Spleen (tissue), 11 donors: Measurements from ENCODE around the gene BANP. TPM values are rescaled to one million over a fixed set of nuclear protein-coding genes. Genes with fewer than 3 reads are reported as not detected.
"Not testable (repeated sequence)": the region's sequence is repeated elsewhere in the genome, so short reads cannot be mapped to it uniquely, and the experiment has no call there.

Experiments
- DNase-seq: peaks from one replicate; pipeline ENCODE4 v3.0.0-alpha.2; 2020
- H3K27ac ChIP-seq, 8 donors: fragments of 200-600 bp; sonication (generic) in 7 of 8; 1 replicate in 4 of 8; 2 replicates in 4 of 8; pipeline versions ENCODE4 v1.5.0 to v1.8.0; 2016 to 2021; ENCODE audit warnings: inconsistent platforms in 4 of 8, mild to moderate bottlenecking in 4 of 8, moderate library complexity in 1 of 8
- H3K27me3 ChIP-seq, 7 donors: fragments of 200-600 bp; sonication (generic) in 6 of 7; replicated peaks in 1 of 7; 1 replicate in 4 of 7; 2 replicates in 3 of 7; pipeline versions ENCODE4 v1.5.0 to v1.8.0; 2016 to 2021; ENCODE audit warnings: inconsistent platforms in 3 of 7, mild to moderate bottlenecking in 1 of 7
- H3K36me3 ChIP-seq, 6 donors: fragments of 200-600 bp; sonication (generic) in 5 of 6; 1 replicate in 4 of 6; 2 replicates in 2 of 6; pipeline versions ENCODE4 v1.5.0 to v1.8.0; 2016 to 2021; ENCODE audit warnings: inconsistent platforms in 2 of 6
- H3K4me1 ChIP-seq, 6 donors: fragments of 200-600 bp; sonication (generic) in 5 of 6; 1 replicate in 3 of 6; 2 replicates in 3 of 6; pipeline versions ENCODE4 v1.5.0 to v1.8.0; 2016 to 2021; ENCODE audit warnings: inconsistent platforms in 3 of 6
- H3K4me3 ChIP-seq, 8 donors: fragments of 200-600 bp; sonication (generic) in 7 of 8; 1 replicate in 4 of 8; 2 replicates in 4 of 8; pipeline versions ENCODE4 v1.5.0 to v1.8.0; 2016 to 2021; ENCODE audit warnings: inconsistent platforms in 4 of 8, mild to moderate bottlenecking in 4 of 8, moderate library complexity in 2 of 8
- H3K9me3 ChIP-seq, 8 donors: fragments of 200-600 bp; sonication (generic) in 7 of 8; 1 replicate in 4 of 8; 2 replicates in 4 of 8; pipeline versions ENCODE4 v1.5.0 to v1.8.0; 2016 to 2021; ENCODE audit warnings: inconsistent platforms in 4 of 8
- POLR2A ChIP-seq, 3 donors: fragments of 450-650 bp; IDR thresholded peaks; one replicate each; pipeline ENCODE4 v1.5.1; 2017; ENCODE audit warnings: antibody characterized with exemption in 3 of 3, mild to moderate bottlenecking in 1 of 3
- POLR2AphosphoS5 ChIP-seq, 3 donors: sonication (generic); formaldehyde crosslinking; IDR thresholded peaks; one replicate each; pipeline ENCODE4 v1.5.1; 2017; ENCODE audit warnings: antibody characterized with exemption in 3 of 3
- WGBS, 5 donors: extraction: QIAGEN DNeasy Blood & Tissue Kit in 3 of 5; methylation state at CpG; one replicate each; pipeline versions ENCODE4 v1.1.5 to v1.1.7; 2013 to 2018; 5-methylcytosine and 5-hydroxymethylcytosine counted together
- intact Hi-C: fragments of 100-400 bp; cut with DNase I; formaldehyde crosslinking; loops from one replicate; pipeline ENCODE4 v1.15.0; 2023; ENCODE audit warnings: low total_unique reads
- polyA plus RNA-seq, 3 donors: library from polyadenylated mRNA; stranded (reverse); fragments of 200-250 nt; gene quantifications; one replicate each; pipeline ENCODE4 v1.2.1, GENCODE V29; 2013
- total RNA-seq, 7 donors: library from RNA; depleted of rRNA in 3 of 7; stranded (reverse); fragments of >200 nt in 3 of 7; fragmentation: NEBNext Ultra II Directional in 4 of 7; extraction: Animal tissue kit (Norgen Biotek cat#: 25700) in 4 of 7; gene quantifications; one replicate each; pipeline versions ENCODE4 v1.1.0 to v1.2.1, GENCODE V29; 2016 to 2021
- TF ChIP-seq, protein P1 (sequence below), 11 experiments: fragments of 200-600 bp in 7 of 11; fragments of 450-650 bp in 4 of 11; sonication (generic) in 4 of 11; IDR thresholded peaks in 8 of 11; conservative IDR thresholded peaks in 3 of 11; 1 replicate in 7 of 11; 2 replicates in 4 of 11; pipeline versions ENCODE4 v1.4.0 to v1.8.0; 2016 to 2021; ENCODE audit warnings: antibody characterized with exemption in 11 of 11, inconsistent platforms in 4 of 11, mild to moderate bottlenecking in 1 of 11
- donor health status: healthy with polysubstance abuse.
- donor health status: DM: no; HTN: no; CAD: no; lungs with moderate emphysema.
- donor health status: DM: no; HTN: no; CAD: no.
- donor health status: Bipolar disorder and iron deficiency.
- donor health status: healthy.
- donor health status: DM: no; HTN: no; CAD: no.
- donor health status: DM: yes; HTN: yes; CAD: no.

Gene BANP
- total and polyA plus RNA-seq, 10 donors = 15.9 to 57.1 (median 42.7) TPM

DNA sequence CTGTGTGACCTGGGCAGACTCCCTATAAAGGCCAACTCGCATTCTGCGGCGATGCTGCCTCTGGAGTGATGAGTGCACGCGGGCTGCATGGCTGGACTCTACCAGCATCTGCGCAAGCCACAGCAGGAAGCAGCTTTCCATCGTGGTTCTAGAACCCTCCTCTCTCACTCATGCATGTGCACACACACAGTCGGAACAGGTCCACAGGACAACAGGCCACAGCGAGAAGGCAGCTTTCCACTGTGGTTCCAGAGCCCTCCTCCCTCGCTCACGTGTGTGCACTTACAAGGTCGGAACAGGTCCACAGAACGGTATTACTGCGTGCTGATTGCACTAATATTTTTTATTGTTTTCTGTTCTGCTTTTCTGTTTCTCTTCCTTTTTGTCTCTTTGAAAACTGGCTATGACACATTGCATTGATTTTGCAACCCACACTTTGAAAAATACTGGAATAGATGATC, 92.9 kb downstream of the BANP start:
- intact Hi-C loops, H3K27me3 ChIP-seq, H3K9me3 ChIP-seq, H3K4me3 ChIP-seq: not testable (repeated sequence)
- 61 to 68% (median 66%) methylated on average over 14 of the region's 14 CpGs for WGBS, 5 donors
- peak in 2 of 3 donors; percentile 54 to 82 for TF ChIP-seq POLR2AphosphoS5 (IDR thresholded peaks at IDR 0.05)
- peaks cover 0 to 66% (median 7%) of the 10 kb centered on the region in 6 donors for H3K36me3 ChIP-seq
- DNase-seq = peak; percentile 87
- H3K27ac ChIP-seq = peak overlapping the region in 4 of 8 donors; percentile 78 to 86 (median 80)
- H3K4me1 ChIP-seq = peaks cover 0 to 59% (median 17%) of the 10 kb centered on the region in 6 donors

DNA sequence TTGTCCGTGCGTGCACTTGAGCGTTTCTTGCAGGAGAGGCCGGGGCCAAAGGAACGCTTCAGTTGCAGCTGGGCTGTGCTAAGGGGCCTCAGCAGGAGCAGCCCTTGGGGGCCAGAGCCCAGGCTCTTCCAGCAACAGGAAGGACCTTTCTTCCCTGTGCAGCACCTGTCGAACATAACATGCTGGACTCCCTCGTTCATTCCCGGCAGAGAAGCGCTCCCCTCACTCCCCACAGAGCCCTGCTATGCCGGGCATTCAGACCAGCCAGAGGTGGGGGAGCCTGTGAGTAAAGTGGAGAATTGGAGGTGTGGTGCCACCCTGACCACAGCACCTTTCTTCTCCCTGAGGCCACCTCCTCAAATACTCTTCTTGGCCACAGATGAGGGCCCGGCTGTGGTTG, 94.1 kb downstream of the BANP start:
- DNase-seq = peak; percentile 74
- H3K9me3 ChIP-seq, intact Hi-C loops, H3K27me3 ChIP-seq, H3K4me3 ChIP-seq: not testable (repeated sequence)
- Histone ChIP-seq H3K4me1 (peaks cover 0 to 59% (median 17%) of the 10 kb centered on the region in 6 donors), H3K27ac (peak overlapping the region in 5 of 8 donors; percentile 13 to 86 (median 79)), H3K36me3 (peaks cover 0 to 68% (median 14%) of the 10 kb centered on the region in 6 donors)
- WGBS, 5 donors = 80 to 92% (median 89%) methylated on average over 9 to 11 of the region's 11 CpGs

DNA sequence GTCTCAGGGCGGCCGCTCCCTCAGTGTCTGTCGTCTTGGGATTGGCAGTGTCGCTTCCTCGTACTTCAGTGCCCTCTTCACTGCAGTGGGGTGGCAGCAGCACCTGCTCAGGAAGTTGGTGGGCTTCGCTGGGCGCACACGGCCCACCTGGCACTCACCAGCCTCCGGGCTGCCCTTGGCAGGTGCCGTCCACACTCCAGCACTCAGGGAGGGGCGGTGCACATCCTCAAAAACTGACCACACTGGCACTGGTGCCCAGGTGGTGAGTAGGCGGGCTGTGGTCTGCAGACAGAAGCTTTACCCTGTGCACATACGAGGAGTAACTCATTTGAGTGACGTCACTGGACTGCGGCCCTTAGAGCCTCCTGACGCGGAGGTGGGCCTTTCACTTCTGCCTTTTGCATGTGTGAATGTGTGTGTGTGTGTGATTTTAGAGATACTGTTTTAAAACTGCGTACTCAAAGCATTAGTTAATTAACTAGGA, 94.6 kb downstream of the BANP start:
- TF ChIP-seq, protein P1, sequence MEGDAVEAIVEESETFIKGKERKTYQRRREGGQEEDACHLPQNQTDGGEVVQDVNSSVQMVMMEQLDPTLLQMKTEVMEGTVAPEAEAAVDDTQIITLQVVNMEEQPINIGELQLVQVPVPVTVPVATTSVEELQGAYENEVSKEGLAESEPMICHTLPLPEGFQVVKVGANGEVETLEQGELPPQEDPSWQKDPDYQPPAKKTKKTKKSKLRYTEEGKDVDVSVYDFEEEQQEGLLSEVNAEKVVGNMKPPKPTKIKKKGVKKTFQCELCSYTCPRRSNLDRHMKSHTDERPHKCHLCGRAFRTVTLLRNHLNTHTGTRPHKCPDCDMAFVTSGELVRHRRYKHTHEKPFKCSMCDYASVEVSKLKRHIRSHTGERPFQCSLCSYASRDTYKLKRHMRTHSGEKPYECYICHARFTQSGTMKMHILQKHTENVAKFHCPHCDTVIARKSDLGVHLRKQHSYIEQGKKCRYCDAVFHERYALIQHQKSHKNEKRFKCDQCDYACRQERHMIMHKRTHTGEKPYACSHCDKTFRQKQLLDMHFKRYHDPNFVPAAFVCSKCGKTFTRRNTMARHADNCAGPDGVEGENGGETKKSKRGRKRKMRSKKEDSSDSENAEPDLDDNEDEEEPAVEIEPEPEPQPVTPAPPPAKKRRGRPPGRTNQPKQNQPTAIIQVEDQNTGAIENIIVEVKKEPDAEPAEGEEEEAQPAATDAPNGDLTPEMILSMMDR (IDR thresholded peaks at IDR 0.05 in 8 of 11, conservative IDR thresholded peaks at IDR 0.05 in 3 of 11) = no peak
- peak; percentile 96 to 97 (median 96) for TF ChIP-seq POLR2AphosphoS5 (IDR thresholded peaks at IDR 0.05)
- TF ChIP-seq POLR2A (IDR thresholded peaks at IDR 0.05) = no peak
- H3K4me3 ChIP-seq = no peak overlapping the region
- H3K4me1 ChIP-seq = peaks cover 0 to 59% (median 17%) of the 10 kb centered on the region in 6 donors
- H3K27ac ChIP-seq = peak overlapping the region in 7 of 8 donors; percentile 13 to 86 (median 78)
- intact Hi-C loops = no loop called here
- H3K27me3 ChIP-seq = no peaks in the 10 kb centered on the region
- H3K36me3 ChIP-seq = peaks cover 0 to 68% (median 18%) of the 10 kb centered on the region in 6 donors
- 58 to 78% (median 72%) methylated on average over 10 to 18 of the region's 18 CpGs for WGBS, 5 donors
- H3K9me3 ChIP-seq = no peaks in the 10 kb centered on the region
- DNase-seq = peak; percentile 93

DNA sequence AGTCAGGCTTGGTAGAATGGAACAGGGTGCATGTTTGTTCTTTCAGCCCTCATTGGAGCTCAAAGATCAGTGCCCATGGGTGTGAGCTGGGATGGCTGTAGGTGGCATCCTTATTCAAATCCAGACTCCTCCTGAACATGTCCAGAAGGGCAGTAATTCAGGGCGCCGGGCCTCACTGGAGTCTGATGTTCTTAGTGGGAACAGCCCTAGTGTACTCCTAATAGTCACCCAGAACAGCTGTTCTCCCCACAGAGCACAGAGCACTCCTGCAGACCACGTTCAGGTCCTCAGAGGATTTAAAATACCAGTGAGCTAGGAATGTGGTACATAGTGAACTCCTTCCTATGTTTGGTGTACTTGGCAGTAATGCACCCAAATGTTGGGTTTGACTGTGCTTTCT, 96.2 kb downstream of the BANP start:
- H3K9me3 ChIP-seq = no peaks in the 10 kb centered on the region
- peaks cover 0 to 74% (median 28%) of the 10 kb centered on the region in 6 donors for H3K36me3 ChIP-seq
- H3K27ac ChIP-seq = peak overlapping the region in 4 of 8 donors; percentile 78 to 86 (median 80)
- no peaks in the 10 kb centered on the region for H3K27me3 ChIP-seq
- TF ChIP-seq, protein P1 (IDR thresholded peaks at IDR 0.05 in 8 of 11, conservative IDR thresholded peaks at IDR 0.05 in 3 of 11) = no peak
- TF ChIP-seq POLR2AphosphoS5 (IDR thresholded peaks at IDR 0.05) = no peak
- no peak for TF ChIP-seq POLR2A (IDR thresholded peaks at IDR 0.05)
- intact Hi-C loops = no loop called here
- no peak overlapping the region for H3K4me3 ChIP-seq
- DNase-seq = no peak
- 85 to 94% (median 88%) methylated on average over 1 to 3 of the region's 3 CpGs for WGBS, 5 donors
- H3K4me1 ChIP-seq = peaks cover 0 to 50% (median 13%) of the 10 kb centered on the region in 6 donors

DNA sequence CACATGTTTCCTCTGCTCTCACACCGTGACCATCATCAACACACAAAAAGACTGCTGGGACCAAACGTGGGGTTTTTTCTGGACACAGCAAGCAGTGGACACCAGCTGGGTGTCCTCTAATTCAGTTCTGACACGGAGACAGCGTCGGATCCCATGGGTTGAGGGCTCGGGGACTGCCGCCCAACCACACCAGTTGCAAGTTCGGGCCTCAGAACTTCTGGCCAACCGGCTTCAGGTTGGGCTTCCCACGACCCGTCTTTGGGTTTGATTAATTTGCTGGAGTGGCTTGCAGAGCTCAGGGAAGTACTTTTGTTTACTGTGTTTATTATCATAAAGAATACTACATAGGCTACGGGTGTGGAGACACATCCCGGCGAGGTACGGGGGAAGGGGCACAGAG, 97.8 kb downstream of the BANP start:
- intact Hi-C loops = no loop called here
- peaks cover 0 to 81% (median 29%) of the 10 kb centered on the region in 6 donors for H3K36me3 ChIP-seq
- peak overlapping the region in 1 of 8 donors; percentile 24 for H3K27ac ChIP-seq
- H3K9me3 ChIP-seq = no peaks in the 10 kb centered on the region
- WGBS, 5 donors = 83 to 95% (median 87%) methylated on average over 10 to 15 of the region's 15 CpGs
- no peaks in the 10 kb centered on the region for H3K27me3 ChIP-seq
- DNase-seq = peak; percentile 45
- H3K4me3 ChIP-seq = no peak overlapping the region
- TF ChIP-seq POLR2A (IDR thresholded peaks at IDR 0.05) (no peak), POLR2AphosphoS5 (IDR thresholded peaks at IDR 0.05) (no peak)
- TF ChIP-seq, protein P1 (IDR thresholded peaks at IDR 0.05 in 8 of 11, conservative IDR thresholded peaks at IDR 0.05 in 3 of 11) = no peak
- peaks cover 0 to 38% (median 12%) of the 10 kb centered on the region in 6 donors for H3K4me1 ChIP-seq
